Peyer's patch (tissue), 4 donors: Measurements from ENCODE around the gene CUL4B. TPM values are rescaled to one million over a fixed set of nuclear protein-coding genes. Genes with fewer than 3 reads are reported as not detected.
"Not testable (repeated sequence)": the region's sequence is repeated elsewhere in the genome, so short reads cannot be mapped to it uniquely, and the experiment has no call there.

Source experiments
- DNase-seq, 3 donors: peaks; one replicate each; pipeline ENCODE4 v3.0.0-alpha.2; 2017 to 2019
- H3K27ac ChIP-seq, 4 donors: fragments of 200-600 bp; sonication (generic); one replicate each; pipeline ENCODE4 v1.5.1; 2016 to 2019
- H3K27me3 ChIP-seq, 2 donors: fragments of 200-600 bp; sonication (generic); one replicate each; pipeline ENCODE4 v1.5.1; 2019
- H3K36me3 ChIP-seq, 3 donors: fragments of 200-600 bp; sonication (generic); one replicate each; pipeline ENCODE4 v1.5.1; 2016 to 2019
- H3K4me1 ChIP-seq, 4 donors: fragments of 200-600 bp; sonication (generic); one replicate each; pipeline ENCODE4 v1.5.1; 2016 to 2019
- H3K4me3 ChIP-seq, 4 donors: fragments of 200-600 bp; sonication (generic); 1 replicate in 3 of 4; 2 replicates in 1 of 4; pipeline ENCODE4 v1.5.1; 2016 to 2019; ENCODE audit warnings: mild to moderate bottlenecking in 1 of 4
- H3K9me3 ChIP-seq, 4 donors: fragments of 200-600 bp; sonication (generic); one replicate each; pipeline ENCODE4 v1.5.1; 2016 to 2019; ENCODE audit warnings: mild to moderate bottlenecking in 1 of 4
- POLR2A ChIP-seq, 2 donors: fragments of 450-650 bp; IDR thresholded peaks; one replicate each; pipeline ENCODE4 v1.5.1; 2017; ENCODE audit warnings: antibody characterized with exemption in 2 of 2, mild to moderate bottlenecking in 2 of 2, moderate library complexity in 2 of 2
- small RNA-seq, 2 donors: library from RNA; depleted of rRNA; stranded (forward); fragments of <200 nt; gene quantifications; one replicate each; pipeline ENCODE3, GENCODE V24; 2016
- total RNA-seq, 4 donors: library from RNA; depleted of rRNA; stranded (reverse); fragments of >200 nt; gene quantifications; one replicate each; pipeline ENCODE4 v1.1.0, GENCODE V29; 2016
- TF ChIP-seq, protein P1 (sequence below), 6 experiments: fragments of 450-650 bp in 4 of 6; fragments of 200-600 bp in 2 of 6; sonication (generic) in 1 of 6; IDR thresholded peaks; one replicate each; pipeline ENCODE4 v1.5.1; 2017 to 2019; ENCODE audit warnings: antibody characterized with exemption in 6 of 6, mild to moderate bottlenecking in 3 of 6, moderate library complexity in 1 of 6

Gene CUL4B
- total RNA-seq, 4 donors from 2014 or later = 17.1 to 59.4 (median 22.8) TPM

DNA sequence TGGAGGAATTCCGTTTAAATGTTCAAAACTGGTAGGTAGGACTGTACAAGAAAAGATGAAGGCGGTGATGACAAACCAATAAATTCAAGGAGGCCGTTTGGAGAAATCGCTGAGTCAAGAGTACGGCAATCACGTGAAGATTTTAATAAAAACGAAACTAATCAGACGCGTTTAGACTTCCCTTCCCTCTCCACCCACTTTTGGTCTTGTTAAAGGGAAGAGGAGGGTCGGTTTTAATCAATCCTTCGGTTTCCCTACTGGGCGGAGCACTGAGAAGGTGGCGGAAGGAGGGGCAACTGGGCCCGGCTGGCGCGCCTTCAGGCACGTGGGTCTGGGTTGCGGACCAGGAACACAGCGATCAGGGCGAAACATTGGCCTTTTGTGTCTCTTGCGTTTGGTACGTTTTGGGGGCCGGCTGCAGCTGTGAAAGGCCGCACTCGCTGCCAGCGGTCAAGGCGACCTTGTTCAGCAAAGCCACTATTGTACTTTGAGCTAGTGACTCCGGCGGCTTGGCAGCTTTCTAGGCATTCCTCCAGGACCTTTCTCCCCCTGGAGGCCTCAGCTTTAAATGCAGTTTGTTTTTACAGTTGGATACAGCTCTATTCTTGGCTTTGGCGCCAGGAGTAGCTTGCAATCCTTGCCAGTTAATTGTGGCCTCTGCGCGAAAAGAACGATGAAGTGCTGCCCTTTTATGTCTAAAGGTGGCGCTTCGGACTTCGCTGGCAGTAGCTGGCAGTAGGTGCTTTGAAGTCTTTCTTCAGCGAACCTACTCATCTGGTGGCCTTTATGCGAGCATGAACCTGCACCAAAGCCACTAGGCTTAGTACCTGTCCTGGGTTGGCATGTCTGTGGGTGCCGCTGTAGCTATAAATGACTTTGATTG lies 74.9 kb downstream of the CUL4B start:
- no peaks in the 10 kb centered on the region for H3K27me3 ChIP-seq
- peak overlapping the region; percentile 72 to 93 (median 90) for H3K27ac ChIP-seq
- no peaks in the 10 kb centered on the region for H3K36me3 ChIP-seq
- no peaks in the 10 kb centered on the region for H3K4me1 ChIP-seq
- H3K9me3 ChIP-seq = no peaks in the 10 kb centered on the region
- peak; percentile 50 to 79 (median 75) for DNase-seq
- TF ChIP-seq, protein P1, sequence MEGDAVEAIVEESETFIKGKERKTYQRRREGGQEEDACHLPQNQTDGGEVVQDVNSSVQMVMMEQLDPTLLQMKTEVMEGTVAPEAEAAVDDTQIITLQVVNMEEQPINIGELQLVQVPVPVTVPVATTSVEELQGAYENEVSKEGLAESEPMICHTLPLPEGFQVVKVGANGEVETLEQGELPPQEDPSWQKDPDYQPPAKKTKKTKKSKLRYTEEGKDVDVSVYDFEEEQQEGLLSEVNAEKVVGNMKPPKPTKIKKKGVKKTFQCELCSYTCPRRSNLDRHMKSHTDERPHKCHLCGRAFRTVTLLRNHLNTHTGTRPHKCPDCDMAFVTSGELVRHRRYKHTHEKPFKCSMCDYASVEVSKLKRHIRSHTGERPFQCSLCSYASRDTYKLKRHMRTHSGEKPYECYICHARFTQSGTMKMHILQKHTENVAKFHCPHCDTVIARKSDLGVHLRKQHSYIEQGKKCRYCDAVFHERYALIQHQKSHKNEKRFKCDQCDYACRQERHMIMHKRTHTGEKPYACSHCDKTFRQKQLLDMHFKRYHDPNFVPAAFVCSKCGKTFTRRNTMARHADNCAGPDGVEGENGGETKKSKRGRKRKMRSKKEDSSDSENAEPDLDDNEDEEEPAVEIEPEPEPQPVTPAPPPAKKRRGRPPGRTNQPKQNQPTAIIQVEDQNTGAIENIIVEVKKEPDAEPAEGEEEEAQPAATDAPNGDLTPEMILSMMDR (IDR thresholded peaks at IDR 0.05) = peak in 5 of 6 experiments; percentile 25 to 72 (median 58)
- peak in 1 of 2 donors; percentile 29 for TF ChIP-seq POLR2A (IDR thresholded peaks at IDR 0.05)
- H3K4me3 ChIP-seq = peak overlapping the region; percentile 39 to 58 (median 48)

DNA sequence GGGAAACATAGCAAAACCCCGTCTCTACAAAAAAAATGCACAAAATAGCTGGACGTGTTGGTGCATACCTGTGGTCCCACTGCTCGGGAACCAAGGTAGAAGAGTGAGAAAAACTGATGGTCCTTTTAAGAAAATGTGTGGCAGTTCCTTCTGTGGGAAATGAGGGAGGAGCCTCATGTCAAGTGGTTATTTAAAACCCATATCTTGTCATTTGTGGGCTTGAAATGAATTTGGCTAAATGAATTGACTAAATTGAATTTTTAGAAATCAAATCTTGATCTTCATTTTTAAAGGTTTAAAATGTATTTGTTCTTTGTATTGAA lies 75.5 kb downstream of the CUL4B start:
- H3K27ac ChIP-seq = peak overlapping the region; percentile 72 to 93 (median 90)
- no peaks in the 10 kb centered on the region for H3K9me3 ChIP-seq
- no peak for DNase-seq
- no peaks in the 10 kb centered on the region for H3K4me1 ChIP-seq
- no peaks in the 10 kb centered on the region for H3K36me3 ChIP-seq
- H3K27me3 ChIP-seq = no peaks in the 10 kb centered on the region
- TF ChIP-seq POLR2A (IDR thresholded peaks at IDR 0.05) = no peak
- TF ChIP-seq, protein P1 (IDR thresholded peaks at IDR 0.05) = no peak
- H3K4me3 ChIP-seq = peak overlapping the region; percentile 39 to 58 (median 48)

DNA sequence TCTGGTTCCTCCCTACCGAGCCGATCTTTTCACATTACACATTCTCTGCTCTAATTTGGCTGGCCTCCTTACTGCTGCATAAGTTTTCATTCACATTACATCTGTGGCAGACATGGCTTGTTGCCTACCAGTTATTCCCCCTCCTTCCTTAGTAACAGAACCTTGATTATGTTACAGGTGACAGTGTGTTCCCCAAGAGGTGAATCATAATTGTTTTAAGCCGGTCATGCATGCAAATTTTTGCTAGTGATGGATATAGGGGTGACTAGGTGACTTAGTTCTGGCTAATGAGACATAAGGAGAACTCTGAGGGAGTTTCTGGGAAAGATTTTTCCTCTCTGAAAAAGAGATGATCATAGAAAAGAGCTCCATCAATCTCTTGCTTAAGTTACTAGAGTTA lies 83.3 kb downstream of the CUL4B start:
- TF ChIP-seq, protein P1 (IDR thresholded peaks at IDR 0.05) = no peak
- TF ChIP-seq POLR2A (IDR thresholded peaks at IDR 0.05) = no peak
- no peak overlapping the region for H3K4me3 ChIP-seq
- H3K4me1 ChIP-seq = no peaks in the 10 kb centered on the region
- H3K36me3 ChIP-seq = no peaks in the 10 kb centered on the region
- H3K27ac ChIP-seq = no peak overlapping the region
- H3K9me3 ChIP-seq = no peaks in the 10 kb centered on the region
- DNase-seq = no peak
- no peaks in the 10 kb centered on the region for H3K27me3 ChIP-seq

DNA sequence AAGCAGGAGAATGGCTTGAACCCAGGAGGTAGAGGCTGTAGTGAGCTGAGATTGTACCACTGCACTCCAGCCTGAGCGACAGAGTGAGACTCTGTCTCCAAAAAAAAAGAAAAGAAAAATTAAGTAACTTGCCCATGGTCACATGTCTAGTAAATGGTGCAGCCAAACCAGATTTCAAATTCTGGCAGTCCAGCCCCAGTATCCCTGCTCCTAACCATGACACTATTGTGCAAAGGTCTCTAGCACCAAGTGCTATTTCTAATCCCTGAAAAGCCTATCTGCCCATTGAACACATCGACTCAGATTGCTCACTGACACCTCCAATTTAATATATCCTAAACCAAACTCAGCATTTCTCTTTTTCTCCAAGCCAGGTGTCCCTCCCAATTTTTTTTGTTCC lies 84.0 kb downstream of the CUL4B start:
- TF ChIP-seq, protein P1 (IDR thresholded peaks at IDR 0.05) = no peak
- no peak for TF ChIP-seq POLR2A (IDR thresholded peaks at IDR 0.05)
- H3K27ac ChIP-seq = no peak overlapping the region
- no peak overlapping the region for H3K4me3 ChIP-seq
- DNase-seq = no peak
- H3K4me1 ChIP-seq = no peaks in the 10 kb centered on the region
- no peaks in the 10 kb centered on the region for H3K27me3 ChIP-seq
- H3K36me3 ChIP-seq = no peaks in the 10 kb centered on the region
- no peaks in the 10 kb centered on the region for H3K9me3 ChIP-seq

DNA sequence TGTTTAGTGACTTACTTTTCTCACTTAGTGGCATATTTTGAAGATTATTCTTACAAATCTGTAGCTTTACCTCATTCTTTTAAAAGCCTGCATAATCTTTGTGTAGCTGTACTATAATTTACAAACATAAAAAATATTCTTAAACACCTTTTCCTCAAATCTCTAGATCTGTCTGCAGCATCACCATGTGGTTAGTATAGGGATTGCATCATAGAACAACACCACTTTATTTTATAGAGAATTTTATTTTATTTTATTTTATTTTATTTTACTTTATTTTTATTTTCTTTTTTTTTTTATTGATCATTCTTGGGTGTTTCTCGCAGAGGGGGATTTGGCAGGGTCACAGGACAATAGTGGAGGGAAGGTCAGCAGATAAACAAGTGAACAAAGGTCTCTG lies 85.3 kb downstream of the CUL4B start:
- H3K4me3 ChIP-seq, H3K4me1 ChIP-seq, H3K27ac ChIP-seq, H3K9me3 ChIP-seq, H3K27me3 ChIP-seq, DNase-seq, H3K36me3 ChIP-seq: not testable (repeated sequence)
- TF ChIP-seq, protein P1 (IDR thresholded peaks at IDR 0.05) = peak; percentile 43 to 61 (median 49)

Small RNAs within 50 kb of the gene (small RNA-seq; reads per million reads assigned to genes)
- 0 reads per million in 2 donors for gene RNU7-37P

Other genes starting within 250 kb of the CUL4B start
- gene TMEM255A, start 249.5 kb downstream of the CUL4B start, total RNA-seq = 1 to 10 TPM in 1 of 4 donors, not detected in 3; 1.5 TPM
- not detected for gene ATP1B4, start 198.9 kb downstream of the CUL4B start, total RNA-seq
- gene LAMP2, start 91.7 kb downstream of the CUL4B start, total RNA-seq = 100 to 1,000 TPM in 1 of 4 donors, 10 to 100 TPM in 3; 19.8 to 119 (median 65.7) TPM
- 10 to 100 TPM; 17.7 to 42.1 (median 26.8) TPM for gene MCTS1, start 43.1 kb upstream of the CUL4B start, total RNA-seq
- gene C1GALT1C1, start 69.1 kb upstream of the CUL4B start, total RNA-seq = 10 to 100 TPM in 3 of 4 donors, 1 to 10 TPM in 1; 9.9 to 31.7 (median 16.5) TPM